Superior temporal gyrus (tissue), 1 donor: ENCODE results near the gene DTX1.
A peak's percentile ranks its signal among the peaks of the same experiment; 100 is the strongest.

Experiments
- DNase-seq: peaks from one replicate; pipeline ENCODE4 v3.0.0-alpha.2; 2016; ENCODE audit errors: extremely low spot score

DTX1 gene

DNA sequence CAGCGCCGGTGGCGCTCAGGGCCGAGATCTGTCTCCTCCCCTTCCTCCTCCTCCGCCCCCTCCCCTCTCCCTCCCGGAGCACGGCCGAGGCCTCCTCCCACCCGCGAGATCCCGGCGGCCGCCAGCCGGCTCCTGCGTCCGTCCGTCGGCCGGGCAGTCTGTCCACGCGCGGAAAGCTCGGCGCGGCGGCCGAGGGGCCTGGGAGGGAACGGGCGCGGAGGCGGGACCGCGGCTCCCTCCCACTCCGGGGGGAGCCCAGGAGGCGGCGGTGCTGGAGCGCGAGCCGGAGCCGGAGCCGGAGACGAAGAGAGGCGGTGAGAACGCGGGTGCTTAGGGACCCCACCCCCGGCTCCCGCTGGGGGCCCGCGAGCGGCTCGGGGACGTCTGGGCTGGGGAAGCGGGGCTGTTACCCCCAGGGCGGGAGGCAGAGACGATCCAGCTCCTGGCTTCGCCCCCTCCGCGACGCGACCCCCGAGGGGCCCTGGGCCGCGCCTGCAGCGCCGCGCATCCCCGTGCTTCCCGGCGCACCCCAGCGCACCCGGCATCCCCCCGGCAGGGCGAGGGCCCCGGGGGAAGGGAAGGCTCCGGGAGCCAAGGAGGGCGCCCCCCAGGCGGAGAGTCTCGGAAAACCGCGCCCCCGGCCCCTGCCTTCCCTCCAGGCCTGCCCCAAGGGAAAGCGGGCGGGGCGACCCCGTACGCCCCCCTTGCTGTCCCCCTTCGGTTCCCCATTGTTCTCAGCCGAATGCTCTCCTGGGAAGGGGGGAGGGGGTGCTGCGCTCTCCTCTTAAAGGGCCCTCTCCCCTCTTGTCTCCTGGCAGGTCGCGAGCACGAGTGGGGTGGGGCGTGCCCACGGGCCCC lies at the start of gene DTX1:
TSS of gene DTX1 (plus strand) at position 100 of the 858 bp plus-strand sequence. CDS start 1,463 bp downstream, outside the sequence.
- DNase-seq: no peak

DNA sequence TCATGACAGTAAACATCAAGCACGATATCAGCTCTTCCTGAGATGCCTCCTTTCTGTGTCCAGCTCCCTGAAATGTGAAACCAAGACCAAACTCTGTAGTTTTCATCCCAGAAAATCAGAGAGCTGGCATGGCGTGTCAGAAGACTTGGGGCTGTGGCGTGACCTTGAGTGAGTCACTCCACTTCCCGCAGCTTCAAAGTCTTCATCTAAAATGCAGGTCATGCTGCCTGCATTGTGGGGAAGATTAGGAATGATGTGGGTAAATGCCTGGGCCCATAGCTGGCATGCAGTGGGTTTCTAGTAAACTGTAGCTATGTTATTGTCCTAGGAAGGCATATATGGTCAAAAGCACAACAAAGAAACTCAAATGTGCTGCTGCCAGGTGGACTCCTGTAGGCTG lies 49.4 kb upstream of the DTX1 start:
- no peak for DNase-seq

DNA sequence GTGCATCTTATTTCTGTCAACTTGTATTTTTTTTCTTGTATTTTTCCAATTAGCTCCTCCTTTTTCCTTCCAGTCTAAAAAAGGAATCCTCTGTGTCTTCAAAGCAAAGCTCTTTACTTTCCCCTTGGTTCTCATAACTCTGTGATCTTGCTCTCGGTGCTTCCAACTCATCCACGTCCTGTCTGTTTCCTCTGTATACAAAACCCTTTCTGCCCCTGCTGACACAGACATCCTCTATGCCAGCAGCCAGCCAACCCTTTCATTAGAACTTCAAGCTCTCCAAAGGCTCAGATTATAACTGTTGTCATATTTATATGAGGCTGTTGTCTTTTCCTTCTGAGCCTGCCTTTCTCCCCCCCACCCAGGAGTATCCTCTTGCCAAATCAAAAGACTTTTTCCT lies 45.8 kb upstream of the DTX1 start:
- no peak for DNase-seq

DNA sequence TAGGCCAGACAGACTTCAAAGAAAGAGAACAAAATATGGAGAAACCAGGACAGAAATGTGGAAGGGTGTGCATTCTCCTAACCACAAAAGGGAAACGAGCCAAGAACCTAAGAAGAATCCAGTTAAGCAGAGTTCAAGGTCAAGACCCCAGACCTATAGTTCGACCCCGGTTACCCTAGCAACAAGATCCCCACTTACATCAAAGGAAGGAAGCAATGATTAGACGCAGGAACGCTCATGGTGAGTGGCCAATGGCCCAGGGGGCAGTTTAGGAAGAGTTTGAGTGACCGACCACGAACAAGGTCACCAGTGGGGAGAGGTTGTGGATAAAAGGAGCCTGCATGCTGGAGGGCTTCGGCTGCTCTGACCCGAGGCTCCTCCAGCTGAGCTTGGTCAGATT lies 42.0 kb upstream of the DTX1 start:
- no peak for DNase-seq

DNA sequence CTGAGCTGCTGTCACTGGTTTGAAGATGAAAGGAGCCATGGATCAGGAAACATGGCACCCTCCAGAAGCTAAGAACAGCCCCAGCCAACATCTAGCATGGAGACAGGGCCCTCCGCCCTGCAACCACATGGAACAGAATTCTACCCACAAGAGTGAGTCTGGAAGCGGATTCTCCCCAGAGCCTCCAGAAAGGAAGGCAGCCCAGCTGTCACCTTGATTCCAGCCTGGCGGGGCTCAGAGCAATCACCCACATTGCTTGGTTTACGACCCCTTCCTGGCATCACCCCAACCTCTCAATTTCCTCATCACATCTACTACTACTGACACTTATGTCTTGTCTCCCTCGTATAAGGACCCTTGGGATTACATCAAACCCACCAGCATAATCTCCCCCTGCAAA lies 39.7 kb upstream of the DTX1 start:
- no peak for DNase-seq

DNA sequence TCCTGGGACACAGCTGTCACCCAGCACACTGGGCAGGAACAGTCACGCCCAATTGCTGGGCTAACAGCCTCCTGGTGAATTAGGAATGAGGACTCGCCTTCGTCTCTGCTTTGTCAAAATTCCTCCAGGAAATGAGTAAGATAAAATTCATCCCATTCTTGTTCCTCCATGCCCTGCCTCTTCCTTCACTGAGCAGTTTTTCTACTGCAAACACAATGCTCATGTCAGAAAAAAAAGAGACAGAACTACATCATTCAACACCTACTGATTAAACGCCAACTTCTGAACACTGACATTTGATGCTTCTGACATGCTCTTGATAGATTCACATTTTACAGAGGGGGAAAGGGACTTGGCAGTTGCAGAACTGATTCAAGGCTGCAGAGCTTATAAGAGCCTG lies 37.5 kb upstream of the DTX1 start:
- no peak for DNase-seq

DNA sequence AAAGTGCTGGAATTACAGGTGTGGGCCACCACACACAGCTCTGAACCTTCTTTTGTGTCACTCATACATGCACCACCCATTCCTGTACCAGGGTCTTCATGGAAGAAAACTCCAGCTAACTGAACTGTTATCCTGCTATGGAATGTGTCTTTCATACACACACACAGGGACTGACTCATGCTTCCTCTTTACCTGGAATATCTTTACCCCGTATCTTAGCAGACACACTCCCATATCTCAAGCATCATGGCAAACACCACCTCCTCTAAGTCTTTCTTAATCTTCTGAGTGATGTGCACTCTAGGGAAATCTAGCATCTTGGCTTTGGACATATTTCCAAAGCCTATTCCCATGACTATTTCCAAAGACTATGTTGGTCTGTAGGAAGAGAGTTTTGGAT lies 35.0 kb upstream of the DTX1 start:
- no peak for DNase-seq

DNA sequence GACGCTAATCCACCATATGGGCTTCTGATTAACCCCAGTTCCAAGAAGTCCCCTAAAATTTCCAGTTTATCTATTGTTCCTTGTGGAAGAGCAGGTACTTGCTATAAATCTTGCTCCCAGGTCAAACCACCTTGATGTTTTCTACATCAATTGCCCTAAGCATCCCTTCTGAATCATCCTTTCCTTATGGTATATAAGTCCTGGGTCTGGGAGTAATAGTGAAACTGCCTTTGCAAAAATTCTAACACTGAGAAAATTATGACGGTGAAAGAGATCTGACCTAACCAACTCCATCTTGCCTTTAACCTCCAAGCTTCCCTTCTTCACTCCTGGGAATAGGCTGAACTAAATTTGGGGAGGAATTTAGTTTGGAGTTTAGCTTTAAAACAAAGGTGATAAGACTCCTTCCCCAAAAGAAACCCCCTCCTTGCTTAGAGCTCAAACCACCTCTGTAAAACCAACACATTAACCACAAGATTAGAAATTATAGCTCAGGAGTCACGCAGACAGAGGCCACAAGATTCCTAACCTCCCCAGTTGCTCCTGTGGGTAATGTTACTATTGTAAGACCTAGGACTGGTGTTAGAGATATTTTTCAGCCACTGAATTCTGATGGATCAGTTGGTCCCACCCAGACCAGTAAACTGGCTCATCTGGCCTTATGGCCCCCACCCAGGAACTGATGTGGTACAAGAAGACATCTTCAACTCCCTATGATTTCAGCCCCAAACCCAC lies 33.8 kb upstream of the DTX1 start:
- DNase-seq: no peak

DNA sequence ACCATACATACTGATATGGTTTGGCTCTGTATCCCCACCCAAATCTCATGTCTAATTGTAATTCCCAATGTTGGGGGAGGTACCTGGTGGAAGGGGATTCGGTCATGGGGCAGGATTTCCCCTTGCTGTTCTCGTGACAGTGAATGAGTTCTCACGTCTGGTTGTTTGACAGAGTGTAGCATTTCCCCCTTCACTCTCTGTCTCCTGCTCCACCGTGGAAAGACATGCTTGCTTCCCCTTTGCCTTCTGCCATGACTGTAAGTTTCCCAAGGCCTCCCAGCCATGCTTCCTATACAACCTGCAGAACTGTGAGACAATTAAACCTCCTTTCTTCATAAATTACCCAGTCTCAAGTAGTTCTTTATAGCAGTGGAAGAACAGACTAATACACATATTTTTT lies 28.8 kb upstream of the DTX1 start:
- DNase-seq: no peak

DNA sequence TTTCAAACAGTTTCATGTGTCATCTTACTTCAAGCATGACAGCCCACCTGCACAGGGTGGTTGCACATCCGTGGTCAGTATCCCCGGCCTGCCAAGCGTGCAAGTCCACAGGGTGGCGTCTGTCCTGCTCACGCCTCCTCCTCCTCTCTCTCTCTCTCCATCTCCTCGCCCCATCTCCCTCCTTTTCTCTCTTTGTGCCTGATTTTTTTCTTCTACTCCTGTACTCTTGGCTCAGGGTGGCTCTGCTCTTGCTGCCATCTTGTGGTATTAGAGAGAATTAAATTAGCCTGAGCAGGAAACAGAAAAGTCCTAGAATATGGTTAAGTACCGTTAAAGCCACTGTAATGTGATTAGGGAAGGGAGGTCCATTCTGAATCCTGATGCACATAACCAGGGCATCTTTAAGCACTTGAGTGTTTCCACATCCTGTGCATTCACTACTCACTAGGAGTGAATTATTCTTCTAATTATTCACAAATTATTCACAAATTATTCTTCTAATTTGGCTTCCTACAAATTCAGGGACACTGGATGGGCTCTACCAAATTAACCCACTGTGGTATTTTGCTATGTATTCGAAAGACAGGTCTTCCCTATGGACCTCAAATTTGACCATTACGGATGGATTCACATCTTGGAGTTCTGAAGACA lies 25.5 kb upstream of the DTX1 start:
- DNase-seq: peak; percentile 71

DNA sequence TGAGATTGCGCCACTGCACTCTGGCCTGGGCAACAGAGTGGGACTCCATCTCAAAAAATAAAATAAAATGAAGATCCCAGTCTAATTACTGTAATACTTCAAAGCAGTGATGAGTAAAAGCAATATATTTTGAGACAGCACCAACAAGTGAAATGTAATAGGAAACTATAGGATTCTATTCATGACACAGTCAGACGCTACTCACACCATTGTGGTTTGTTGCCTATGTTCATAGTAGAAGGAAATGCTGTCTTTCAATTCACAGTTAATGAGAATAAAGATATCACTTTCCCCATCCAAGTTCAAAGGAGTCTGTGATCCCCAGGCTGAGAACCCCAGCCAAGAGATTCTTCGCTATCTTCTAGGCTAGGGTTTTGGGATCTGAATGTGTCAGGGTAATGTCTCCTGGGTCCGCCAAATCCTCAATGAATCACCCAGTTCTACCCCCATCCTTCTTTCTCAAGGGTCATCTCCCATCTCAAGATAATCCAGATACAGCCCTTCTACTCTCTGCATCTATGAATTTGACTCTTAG lies 16.6 kb upstream of the DTX1 start:
- DNase-seq: no peak

DNA sequence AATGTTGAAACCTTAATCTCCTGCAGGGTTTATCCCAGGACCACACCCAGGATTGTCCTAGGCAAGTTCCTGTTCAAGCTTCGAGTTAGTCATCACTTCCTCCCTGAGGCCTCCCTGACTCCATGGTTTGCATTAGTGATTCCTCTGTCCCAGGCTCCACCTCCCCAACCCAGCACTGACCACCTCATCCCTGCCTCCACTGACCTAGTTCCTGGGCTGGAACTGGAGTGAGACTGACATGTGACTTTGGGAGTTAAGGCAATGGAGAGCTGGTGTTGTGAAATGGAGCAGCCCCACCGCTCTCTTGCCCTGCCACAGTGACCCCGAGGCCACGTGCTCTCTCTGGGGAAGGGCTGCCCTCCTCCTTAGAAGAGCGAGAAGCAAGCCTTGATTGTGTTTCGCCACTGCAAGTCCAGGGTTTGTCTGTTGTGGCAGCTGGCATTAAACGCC lies 15.8 kb upstream of the DTX1 start:
- DNase-seq: no peak

DNA sequence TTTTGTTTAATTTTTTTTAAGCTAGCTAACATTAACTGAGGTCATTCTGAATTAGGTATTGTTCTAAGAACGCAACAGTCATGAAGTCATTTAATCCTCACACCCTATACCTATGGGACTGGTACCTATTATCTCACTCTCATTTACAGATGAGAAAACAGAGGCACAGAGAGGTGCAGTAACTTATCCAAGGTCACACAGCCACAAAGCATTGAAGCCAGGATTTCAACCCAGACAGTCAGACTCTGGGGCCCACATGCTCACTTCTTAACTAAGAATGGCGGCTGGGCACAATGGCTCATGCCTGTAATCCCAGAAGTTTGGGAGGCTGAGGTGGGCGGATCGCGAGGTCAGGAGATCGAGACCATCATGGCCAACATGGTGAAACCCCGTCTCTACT lies 15.0 kb upstream of the DTX1 start:
- DNase-seq: no peak

DNA sequence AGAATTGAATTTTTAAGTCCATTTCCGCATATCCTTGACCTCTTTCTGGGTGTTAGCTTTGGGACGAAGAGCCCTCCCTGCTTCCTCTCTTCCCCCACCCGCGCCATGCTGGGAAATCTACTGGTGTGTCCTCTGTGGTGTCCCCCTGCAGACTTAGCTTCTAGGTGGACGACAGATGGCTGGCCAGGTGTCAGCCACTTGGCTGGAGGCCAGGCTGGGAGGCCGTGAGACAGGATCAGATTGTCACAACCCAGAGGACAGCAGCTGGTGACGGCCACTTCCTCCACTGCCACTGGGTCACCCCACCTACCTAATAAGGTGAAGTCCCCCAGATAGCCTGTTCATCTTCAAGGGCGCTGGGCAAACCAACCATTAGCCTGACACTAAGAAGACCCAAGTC lies 13.3 kb upstream of the DTX1 start:
- DNase-seq: no peak

DNA sequence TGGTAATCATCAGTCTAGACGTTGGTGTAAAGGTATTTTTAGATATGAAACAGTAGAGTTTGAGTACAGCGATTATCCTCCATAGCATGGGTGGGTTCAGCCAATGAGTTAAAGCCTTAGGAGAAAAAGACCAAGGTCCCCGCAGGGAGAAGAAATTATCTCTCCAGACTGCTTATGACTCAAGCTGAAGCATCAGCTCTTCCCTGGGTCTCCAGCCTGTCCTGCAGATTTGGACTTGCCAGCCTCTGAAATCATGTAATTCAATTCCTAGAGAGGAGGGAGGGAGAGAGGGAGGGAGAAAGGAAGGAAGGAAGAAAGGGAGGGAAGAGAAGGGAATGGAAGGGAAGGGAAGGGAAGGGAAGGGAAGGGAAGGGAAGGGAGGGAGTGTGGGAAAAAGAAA lies 12.0 kb upstream of the DTX1 start:
- no peak for DNase-seq

DNA sequence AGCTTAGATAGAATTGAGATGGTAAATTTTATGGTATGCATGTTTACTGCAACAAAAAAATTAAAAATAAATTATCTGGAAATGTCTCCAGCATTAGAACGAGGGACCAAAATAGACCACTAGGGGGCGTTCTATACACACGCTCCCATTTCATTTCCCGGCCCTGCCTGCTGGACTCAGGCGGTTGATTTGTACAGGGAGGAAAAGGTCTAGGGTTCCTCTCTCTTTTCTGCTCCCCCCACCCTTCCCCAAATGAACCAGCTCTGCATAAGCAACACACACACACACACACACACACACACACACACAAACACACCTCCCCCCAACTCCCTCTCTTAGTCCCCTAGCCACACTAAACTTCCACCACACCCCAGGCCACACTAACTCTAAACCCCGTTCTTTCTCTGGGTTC lies 7.8 kb upstream of the DTX1 start:
- peak; percentile 94 for DNase-seq

DNA sequence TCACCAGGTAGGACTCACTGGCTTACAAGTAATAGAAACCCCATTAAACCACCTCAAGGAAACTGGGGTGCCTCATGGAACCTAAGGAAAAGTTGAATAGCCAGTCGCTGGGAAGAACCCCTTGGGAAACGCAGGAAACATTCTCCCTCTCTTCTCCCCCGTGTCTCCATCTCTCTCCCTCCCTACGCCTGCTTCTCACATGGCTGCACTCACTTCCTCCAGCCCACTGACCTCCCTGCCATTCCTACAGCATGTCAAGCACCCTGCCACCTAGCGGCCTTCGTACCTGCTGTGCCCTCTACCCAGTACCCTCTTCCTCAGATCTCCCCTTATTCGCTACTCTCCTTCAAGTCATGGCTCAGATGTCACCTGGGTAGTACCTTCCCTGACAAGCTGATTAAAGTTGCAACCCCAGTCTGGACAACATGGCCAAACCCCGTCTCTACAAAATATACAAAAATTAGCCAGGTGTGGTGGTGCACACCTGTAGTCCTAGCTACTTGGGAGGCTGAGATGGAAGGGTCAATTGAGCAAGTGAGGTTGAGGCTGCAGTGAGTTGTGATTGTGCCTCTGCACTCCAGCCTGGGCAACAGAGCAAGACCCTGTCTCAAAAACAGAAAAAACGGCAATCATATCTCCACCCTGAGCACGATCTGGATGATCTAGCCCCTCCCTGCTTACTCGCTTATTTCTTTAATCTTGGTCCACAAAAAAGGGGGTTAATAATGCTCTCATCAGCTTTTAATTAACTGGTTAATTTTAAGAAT lies 6.4 kb upstream of the DTX1 start:
- DNase-seq: no peak

DNA sequence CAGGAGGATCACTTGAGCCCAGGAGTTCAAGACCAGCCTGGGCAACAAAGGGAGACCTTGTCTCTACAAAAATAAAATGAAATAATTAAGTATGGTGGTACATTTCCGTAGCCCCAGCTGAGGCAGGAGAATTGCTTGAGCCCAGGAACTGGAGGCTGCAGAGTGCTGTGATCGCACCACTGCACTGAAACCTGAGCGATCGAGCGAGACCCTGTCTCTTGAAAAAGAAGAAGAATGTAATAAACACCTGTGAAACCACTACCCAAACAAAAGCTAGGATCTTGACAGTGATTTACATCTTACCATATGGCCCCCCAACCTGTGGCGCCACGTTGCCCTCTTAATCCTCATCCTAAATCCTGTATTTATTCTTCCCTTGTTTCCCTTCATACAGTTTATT lies 5.7 kb upstream of the DTX1 start:
- no peak for DNase-seq

DNA sequence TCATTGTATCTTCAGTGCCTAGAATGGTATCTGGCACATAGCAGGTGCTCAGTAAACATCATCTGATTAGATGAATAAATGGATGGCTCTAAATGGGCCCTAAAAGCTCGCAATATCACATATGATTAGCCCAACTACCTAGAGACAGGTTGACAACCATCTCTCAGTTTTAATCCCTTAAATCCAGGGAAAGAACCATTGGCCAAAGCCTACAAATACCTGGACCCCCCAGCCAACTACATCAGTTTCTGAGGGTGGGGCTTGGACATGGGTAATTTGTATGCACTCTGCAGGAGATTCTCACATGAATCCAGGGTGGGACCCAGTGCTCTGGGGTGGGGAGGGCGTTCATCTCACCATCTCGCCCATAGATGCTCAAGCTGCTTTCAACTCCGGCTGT lies 4.8 kb upstream of the DTX1 start:
- DNase-seq: no peak

DNA sequence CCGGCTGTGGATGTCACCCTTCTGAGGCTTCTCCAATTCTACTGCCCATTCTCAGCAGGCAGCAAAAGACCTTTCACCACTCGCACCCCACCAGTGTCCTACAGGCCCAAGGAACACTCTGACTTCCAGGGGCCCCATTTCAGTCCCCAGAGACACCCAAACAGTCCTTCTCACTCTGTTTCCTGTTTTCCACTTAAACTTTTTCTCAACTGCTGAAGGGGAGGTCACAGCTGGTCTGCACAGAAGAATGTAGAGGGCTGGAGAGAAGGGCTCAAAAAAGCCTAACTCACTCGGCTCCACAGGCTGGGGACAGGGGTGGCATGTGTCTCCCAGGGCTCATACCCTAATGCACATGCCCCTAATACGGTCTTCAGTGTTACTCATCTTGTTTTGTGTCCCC lies 4.2 kb upstream of the DTX1 start:
- DNase-seq: no peak

DNA sequence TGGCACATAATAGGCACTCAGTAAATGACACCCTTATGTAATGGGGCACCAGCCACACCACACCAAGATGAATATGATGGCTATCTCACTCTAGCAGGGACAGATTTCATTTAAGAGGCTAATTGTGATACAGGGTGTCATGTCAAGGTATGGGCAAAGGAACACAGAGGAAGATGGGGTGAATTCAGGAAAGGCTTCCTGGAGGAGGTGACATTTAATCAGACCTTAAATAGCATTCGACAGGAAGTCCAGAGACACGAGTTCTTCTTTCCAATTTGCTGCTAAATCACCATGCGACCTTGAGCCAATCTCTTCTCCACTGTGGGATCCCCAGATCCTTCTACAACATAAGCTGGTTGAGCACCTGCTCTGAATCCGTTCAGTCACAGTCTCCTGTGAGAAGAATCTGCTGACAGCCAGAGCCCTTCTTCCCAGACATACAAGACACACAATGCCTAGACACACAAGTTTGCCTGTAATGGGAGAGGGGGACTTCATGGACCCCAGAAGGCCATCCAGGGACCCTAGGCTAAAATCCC lies 1.5 kb upstream of the DTX1 start:
- no peak for DNase-seq
